Measurements from ENCODE around the gene CNGA1.

CNGA1 gene

DNA sequence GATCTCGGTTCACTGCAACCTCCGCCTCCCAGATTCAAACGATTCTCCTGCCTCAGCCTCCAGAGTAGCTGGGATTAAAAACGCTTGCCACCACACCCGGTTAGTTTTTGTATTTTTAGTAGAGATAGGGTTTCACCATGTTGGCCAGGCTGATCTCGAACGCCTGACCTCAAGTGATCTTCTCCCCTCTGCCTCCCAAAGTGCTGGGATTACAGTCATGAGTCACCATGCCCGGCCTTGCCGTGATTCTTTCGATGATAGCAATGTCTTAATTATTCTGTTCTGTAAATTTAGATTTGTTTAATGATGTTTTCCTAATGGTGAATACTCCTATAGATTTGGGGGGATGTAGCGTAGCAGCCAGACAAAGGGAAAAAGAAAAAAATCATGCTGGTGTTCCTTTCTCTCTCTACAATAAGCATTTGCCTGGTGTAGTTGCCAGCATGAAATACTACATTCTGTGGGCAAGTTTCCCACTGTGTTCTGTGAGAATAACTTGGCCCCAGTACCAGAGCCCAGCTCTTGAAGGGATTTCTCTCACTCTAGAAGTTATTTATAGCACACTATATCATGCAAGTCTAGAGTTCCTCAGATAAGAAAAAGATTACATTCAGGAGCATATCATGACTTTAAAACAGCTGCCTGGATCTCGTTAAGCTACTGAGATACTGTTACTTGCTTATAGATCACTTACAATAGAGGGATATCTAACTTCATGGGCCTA lies 15.5 kb upstream of the CNGA1 start:
- Histone ChIP-seq H3K4me1 (ENCODE audit: insufficient read depth, low read length) (no peaks in the 10 kb centered on the region), H3K36me3 (ENCODE audit: insufficient read depth, low read length) (no peaks in the 10 kb centered on the region), H3K4me3 (ENCODE audit: low read depth in 1 of 2, low read length in 2 of 2) (no peak overlapping the region), H3K9me3 (ENCODE audit: insufficient read depth, low read length, severe bottlenecking) (no peaks in the 10 kb centered on the region), H3K9ac (ENCODE audit: low read depth, low read length) (no peak overlapping the region), H3K27me3 (ENCODE audit: insufficient read depth, low read length, poor library complexity) (no peaks in the 10 kb centered on the region), H2AFZ (ENCODE audit: low read depth, low read length) (no peak overlapping the region), H3K79me2 (ENCODE audit: insufficient read depth, low read length) (no peaks in the 10 kb centered on the region), H4K20me1 (ENCODE audit: insufficient read depth, low read length) (no peaks in the 10 kb centered on the region), H3K4me2 (ENCODE audit: insufficient read depth, low read length) (no peak overlapping the region), H3K27ac (ENCODE audit: low read length) (no peak overlapping the region)
- DNase-seq = no peak
- TF ChIP-seq EZH2 (IDR thresholded peaks at IDR 0.05; ENCODE audit: borderline replicate concordance, low read depth, low read length, severe bottlenecking) = no peak
- TF ChIP-seq, protein P1, sequence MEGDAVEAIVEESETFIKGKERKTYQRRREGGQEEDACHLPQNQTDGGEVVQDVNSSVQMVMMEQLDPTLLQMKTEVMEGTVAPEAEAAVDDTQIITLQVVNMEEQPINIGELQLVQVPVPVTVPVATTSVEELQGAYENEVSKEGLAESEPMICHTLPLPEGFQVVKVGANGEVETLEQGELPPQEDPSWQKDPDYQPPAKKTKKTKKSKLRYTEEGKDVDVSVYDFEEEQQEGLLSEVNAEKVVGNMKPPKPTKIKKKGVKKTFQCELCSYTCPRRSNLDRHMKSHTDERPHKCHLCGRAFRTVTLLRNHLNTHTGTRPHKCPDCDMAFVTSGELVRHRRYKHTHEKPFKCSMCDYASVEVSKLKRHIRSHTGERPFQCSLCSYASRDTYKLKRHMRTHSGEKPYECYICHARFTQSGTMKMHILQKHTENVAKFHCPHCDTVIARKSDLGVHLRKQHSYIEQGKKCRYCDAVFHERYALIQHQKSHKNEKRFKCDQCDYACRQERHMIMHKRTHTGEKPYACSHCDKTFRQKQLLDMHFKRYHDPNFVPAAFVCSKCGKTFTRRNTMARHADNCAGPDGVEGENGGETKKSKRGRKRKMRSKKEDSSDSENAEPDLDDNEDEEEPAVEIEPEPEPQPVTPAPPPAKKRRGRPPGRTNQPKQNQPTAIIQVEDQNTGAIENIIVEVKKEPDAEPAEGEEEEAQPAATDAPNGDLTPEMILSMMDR (IDR thresholded peaks at IDR 0.05; ENCODE audit: borderline replicate concordance, extremely low read depth, low read length, poor library complexity, severe bottlenecking) = no peak
- ATAC-seq (ENCODE audit: insufficient read depth, low read depth) = no peak

- Histone ChIP-seq H3K4me2 (ENCODE audit: insufficient read depth, low read length) (no peak overlapping the region), H3K79me2 (ENCODE audit: insufficient read depth, low read length) (no peaks in the 10 kb centered on the region), H3K9ac (ENCODE audit: low read depth, low read length) (no peak overlapping the region), H3K36me3 (ENCODE audit: insufficient read depth, low read length) (no peaks in the 10 kb centered on the region), H3K9me3 (ENCODE audit: insufficient read depth, low read length, severe bottlenecking) (no peaks in the 10 kb centered on the region), H3K27me3 (ENCODE audit: insufficient read depth, low read length, poor library complexity) (no peaks in the 10 kb centered on the region), H2AFZ (ENCODE audit: low read depth, low read length) (no peak overlapping the region), H3K27ac (ENCODE audit: low read length) (no peak overlapping the region), H4K20me1 (ENCODE audit: insufficient read depth, low read length) (no peaks in the 10 kb centered on the region), H3K4me1 (ENCODE audit: insufficient read depth, low read length) (no peaks in the 10 kb centered on the region), H3K4me3 (ENCODE audit: low read depth in 1 of 2, low read length in 2 of 2) (no peak overlapping the region)
- TF ChIP-seq, protein P1 (IDR thresholded peaks at IDR 0.05; ENCODE audit: borderline replicate concordance, extremely low read depth, low read length, poor library complexity, severe bottlenecking) = no peak
- no peak for TF ChIP-seq EZH2 (IDR thresholded peaks at IDR 0.05; ENCODE audit: borderline replicate concordance, low read depth, low read length, severe bottlenecking)
- no peak for DNase-seq
- no peak for ATAC-seq (ENCODE audit: insufficient read depth, low read depth)
These were observed 14.0 kb upstream of the CNGA1 start for GRCh38 chr4:48030470-48030869.

GRCh38 chr4:48028696-48029095 lies 12.2 kb upstream of the CNGA1 start:
- ATAC-seq (ENCODE audit: insufficient read depth, low read depth) (no peak), DNase-seq (no peak)
- Histone ChIP-seq H3K4me3 (ENCODE audit: low read depth in 1 of 2, low read length in 2 of 2) (no peak overlapping the region), H3K9ac (ENCODE audit: low read depth, low read length) (no peak overlapping the region), H3K4me1 (ENCODE audit: insufficient read depth, low read length) (no peaks in the 10 kb centered on the region), H3K27me3 (ENCODE audit: insufficient read depth, low read length, poor library complexity) (no peaks in the 10 kb centered on the region), H3K36me3 (ENCODE audit: insufficient read depth, low read length) (no peaks in the 10 kb centered on the region), H3K27ac (ENCODE audit: low read length) (no peak overlapping the region), H2AFZ (ENCODE audit: low read depth, low read length) (no peak overlapping the region), H3K4me2 (ENCODE audit: insufficient read depth, low read length) (no peak overlapping the region), H4K20me1 (ENCODE audit: insufficient read depth, low read length) (no peaks in the 10 kb centered on the region), H3K79me2 (ENCODE audit: insufficient read depth, low read length) (no peaks in the 10 kb centered on the region), H3K9me3 (ENCODE audit: insufficient read depth, low read length, severe bottlenecking) (no peaks in the 10 kb centered on the region)
- TF ChIP-seq, protein P1 (IDR thresholded peaks at IDR 0.05; ENCODE audit: borderline replicate concordance, extremely low read depth, low read length, poor library complexity, severe bottlenecking) = no peak
- TF ChIP-seq EZH2 (IDR thresholded peaks at IDR 0.05; ENCODE audit: borderline replicate concordance, low read depth, low read length, severe bottlenecking) = no peak
